GM19035 (cell line): ENCODE data around the gene VPS11.
"Not testable (repeated sequence)": the region's sequence is repeated elsewhere in the genome, so short reads cannot be mapped to it uniquely, and the experiment has no call there.

Source experiments
- ATAC-seq: cut with Tn5 transposase; IDR thresholded peaks from one replicate; pipeline ENCODE4 v1.9.1; 2021; ENCODE audit not compliant: unreplicated experiment

Gene VPS11

DNA sequence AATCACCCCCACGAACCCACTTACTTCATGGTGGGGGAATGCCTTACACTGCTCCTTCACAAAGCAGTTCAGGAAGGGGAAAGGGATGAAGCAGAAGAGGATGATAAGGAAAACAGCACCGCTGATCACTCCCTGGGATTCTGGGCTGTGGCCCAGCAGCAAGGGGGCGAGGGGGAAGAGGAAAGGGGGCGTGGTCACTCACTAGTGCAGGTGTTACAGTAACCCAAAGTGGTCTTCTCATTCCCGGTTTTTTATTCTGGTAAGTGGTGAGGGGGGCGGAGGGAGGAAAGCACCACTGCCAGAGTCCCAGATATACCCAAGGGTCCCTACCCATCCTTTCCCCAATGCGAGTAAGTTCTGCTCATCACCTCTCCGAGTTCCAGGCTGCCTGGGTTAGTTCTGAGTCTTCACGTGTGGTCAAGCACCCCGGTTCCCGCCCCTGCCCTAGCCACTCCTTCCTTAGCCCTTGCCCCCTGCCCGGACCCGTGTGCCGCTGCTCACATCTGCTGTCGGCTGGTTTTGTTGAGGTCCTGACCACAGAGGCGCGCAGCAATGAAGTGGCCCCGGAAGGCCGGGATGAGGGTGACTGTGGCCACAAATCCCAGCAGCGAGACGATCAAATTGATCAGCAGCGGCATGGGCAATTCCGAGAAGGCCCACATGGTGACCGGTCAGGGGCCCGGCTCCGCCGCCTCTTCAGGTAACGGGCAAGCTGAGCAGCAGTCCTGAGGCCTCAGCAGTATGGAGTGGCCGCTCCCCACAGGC is 33.6 kb downstream of the VPS11 start:
- ATAC-seq: peak; percentile 22

DNA sequence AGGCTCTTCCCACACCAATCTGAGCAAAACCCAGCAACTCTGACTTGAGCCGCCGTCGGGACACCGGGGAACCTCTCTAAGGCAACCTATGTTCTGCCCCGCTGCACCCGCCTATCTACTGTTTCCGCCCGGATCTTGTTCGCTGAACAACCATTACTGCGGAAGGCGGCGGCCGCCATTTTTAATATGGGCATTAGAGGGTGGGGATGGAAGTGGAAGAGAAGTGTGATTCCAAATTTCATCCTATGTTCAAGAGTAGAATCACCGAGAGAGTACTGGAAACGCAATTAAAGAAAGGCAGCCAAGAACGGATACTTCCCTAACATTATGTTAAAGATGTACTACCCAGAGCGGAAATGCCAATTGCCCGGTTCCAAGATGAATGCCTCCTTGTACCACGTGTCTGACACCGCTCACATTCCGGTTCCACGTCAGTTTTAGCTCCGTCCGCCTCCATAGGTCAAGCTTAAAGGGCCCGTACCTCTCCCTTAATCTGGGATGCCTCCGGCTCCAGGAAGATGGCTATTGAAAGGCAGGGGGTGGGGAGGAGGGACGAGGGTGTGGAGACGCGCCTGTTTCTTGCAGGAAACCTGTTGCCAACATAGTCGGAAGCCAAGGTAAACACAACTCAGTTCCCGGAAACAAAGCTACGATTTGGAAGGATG is 34.3 kb downstream of the VPS11 start, which contains the start of gene DPAGT1:
DPAGT1 (minus strand) TSS at position 95 of the 665 bp plus-strand sequence. CDS start 198 bp downstream, outside the sequence.
- peak; percentile 75 for ATAC-seq

- not testable (repeated sequence) for ATAC-seq
Measured at GRCh38 chr11:119103161-119103664, 35.6 kb downstream of the VPS11 start.

DNA sequence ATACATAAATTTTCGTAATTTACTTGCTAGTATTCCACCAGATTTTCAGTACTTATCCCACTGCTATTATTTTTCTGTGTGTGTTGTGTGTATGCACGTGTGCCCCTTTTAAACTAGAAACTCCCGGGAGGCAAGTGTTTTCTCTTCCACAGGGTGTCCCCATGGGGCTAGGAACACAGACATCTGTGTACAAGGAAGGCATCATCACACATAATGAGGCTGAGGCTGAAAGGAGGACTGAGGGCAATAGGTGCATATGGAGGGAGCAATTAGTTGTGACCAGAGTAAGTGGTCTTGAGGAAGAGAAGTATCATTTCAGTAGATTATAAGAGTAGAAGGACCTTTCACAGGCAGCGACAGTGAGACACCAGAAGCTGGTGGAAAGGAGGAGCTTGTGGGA is 36.2 kb downstream of the VPS11 start:
- no peak for ATAC-seq

DNA sequence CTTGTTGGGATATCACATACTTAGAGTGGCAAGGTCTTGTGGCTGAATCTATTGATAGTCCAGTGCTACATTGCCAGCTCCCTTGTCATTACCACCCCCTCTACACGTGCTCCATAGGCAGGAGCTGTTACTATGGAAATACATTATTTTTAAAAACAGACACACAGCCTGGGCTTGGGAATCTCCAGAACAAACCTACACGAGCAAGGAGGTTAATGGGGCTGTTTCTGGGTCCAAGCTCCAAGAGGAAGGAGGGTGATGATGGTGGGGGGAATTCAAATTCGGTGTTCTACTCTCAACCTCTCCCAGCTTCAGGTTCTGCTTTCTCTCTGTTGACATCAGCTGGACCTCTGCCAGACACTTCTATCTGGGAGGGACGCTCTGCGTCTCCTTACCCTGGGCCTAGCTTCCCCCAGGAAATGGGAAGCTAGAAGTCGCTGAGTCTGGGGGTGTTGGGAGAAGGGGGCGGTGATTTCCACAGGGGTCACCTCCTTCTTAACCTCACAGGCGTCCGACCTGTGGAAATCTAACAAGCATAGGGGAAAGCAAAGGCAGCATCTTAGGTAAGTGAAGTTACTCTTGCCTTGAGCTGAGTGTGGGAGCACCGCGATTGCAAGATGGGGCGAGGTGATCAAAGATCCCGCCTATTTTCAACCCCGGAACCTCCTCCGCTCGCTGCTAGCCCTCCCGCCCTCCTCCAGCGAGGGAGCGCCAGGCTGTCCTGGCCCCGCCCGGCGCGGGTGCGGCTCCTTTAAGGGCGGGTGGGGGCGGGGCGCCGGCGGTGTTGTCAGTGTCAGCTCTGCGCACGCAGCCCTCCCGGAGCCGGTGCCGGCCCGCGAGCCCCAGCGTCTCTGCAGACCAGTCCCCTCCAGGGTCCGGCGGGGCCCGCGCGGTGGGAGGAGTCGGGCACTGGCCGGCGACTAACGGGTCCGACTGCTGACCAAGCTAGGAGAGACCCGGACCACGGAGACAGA is 39.2 kb downstream of the VPS11 start, which contains the start of gene C2CD2L:
C2CD2L (plus strand) TSS at position 781 of the 974 bp plus-strand sequence. CDS start 398 bp downstream, outside the sequence.
- ATAC-seq: peak; percentile 77

GRCh38 chr11:119107538-119108145 is 40.0 kb downstream of the VPS11 start:
- ATAC-seq: peak; percentile 32

GRCh38 chr11:119108146-119108856 is 40.7 kb downstream of the VPS11 start:
- ATAC-seq: no peak

- ATAC-seq: no peak
Measured at GRCh38 chr11:119108857-119109221, 41.2 kb downstream of the VPS11 start.

- ATAC-seq: no peak
Measured at GRCh38 chr11:119109843-119110242, 42.2 kb downstream of the VPS11 start.

DNA sequence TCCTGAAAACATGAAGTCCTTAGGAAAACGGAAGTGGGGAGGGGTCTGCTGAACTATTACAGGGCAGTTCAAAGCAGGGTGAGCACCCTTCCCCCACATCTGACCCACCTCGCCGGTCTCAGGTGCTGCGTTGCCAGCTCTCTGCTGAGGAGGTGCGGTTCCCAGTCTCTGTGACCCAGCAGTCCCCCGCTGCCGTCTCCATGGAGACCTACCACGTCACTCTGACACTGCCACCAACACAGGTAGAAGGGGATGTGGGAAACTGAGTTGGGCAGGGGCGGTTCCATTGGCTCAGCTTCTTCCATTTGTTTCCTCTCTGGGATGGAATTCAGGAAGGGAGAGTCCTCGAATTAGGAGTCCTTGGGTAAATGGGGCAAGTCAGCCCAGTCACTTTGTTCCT is 42.8 kb downstream of the VPS11 start:
- ATAC-seq: no peak

- ATAC-seq: no peak
Measured at GRCh38 chr11:119111361-119111925, 43.8 kb downstream of the VPS11 start.

DNA sequence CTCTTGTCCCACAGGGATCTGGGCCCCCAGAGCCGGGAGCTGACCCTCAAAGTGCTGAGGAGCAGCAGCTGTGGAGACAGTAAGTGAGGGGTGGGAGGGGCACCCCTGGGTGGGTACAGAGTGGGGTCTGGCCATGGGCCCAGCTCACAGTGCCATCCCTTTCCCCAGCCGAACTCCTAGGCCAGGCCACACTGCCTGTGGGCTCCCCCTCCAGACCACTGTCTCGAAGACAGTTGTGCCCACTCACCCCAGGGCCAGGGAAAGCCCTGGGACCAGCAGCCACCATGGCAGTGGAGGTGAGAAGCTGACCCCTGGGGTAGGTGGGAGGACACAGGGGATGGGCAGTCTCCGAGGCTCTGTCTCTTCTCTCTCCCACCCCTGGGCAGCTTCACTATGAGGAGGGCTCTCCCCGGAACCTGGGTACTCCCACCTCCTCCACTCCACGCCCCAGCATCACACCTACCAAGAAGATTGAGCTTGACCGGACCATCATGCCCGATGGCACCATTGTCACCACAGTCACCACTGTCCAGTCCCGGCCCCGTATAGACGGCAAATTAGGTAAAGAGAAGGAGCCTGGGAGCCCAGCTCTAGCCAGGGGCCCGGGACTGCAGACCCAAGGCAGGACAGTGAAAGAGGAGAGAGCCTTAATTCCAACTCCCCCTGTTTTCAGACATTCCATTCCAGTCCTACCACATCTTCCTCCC is 44.8 kb downstream of the VPS11 start:
- ATAC-seq: no peak

DNA sequence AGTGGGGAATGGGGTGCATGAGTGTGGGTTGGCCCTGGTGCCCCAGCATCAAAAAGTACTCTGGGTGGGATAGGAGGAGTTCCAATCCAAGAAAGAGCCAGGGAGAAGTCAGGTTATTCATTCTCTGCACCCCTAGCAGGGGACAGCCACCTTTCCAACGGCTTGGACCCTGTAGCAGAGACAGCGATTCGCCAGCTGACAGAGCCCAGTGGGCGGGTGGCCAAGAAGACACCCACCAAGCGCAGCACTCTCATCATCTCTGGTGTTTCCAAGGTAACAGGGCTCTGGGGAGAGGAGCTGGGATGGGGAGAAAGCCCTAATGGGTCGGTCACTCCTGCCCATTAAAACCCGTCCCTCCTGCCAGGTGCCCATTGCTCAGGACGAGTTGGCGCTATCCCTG is 46.1 kb downstream of the VPS11 start:
- ATAC-seq: no peak

GRCh38 chr11:119114351-119114750 is 46.7 kb downstream of the VPS11 start:
- ATAC-seq: no peak

- no peak for ATAC-seq
Measured at GRCh38 chr11:119115484-119116234, 48.0 kb downstream of the VPS11 start.

GRCh38 chr11:119116235-119116594 is 48.6 kb downstream of the VPS11 start:
- no peak for ATAC-seq

DNA sequence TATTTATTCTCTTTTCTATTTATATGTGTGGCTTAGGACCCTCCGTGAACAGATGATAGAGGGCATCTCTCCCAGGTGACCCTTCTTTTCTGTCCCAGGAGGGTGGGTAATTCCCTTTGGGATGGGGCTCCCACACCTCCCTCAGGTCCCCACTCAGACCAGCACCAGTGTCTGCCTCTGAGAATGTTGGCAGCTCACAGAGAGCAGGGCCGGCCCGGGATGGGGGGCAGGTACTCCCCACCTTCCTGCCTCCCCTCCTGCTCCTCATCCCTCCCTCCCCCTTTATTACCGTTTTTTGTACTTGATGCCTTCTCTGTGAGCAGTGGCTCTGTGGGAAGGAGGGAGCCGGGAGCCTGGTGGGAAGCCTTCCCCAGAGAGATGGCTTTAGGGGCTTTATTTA is 49.0 kb downstream of the VPS11 start:
- no peak for ATAC-seq

DNA sequence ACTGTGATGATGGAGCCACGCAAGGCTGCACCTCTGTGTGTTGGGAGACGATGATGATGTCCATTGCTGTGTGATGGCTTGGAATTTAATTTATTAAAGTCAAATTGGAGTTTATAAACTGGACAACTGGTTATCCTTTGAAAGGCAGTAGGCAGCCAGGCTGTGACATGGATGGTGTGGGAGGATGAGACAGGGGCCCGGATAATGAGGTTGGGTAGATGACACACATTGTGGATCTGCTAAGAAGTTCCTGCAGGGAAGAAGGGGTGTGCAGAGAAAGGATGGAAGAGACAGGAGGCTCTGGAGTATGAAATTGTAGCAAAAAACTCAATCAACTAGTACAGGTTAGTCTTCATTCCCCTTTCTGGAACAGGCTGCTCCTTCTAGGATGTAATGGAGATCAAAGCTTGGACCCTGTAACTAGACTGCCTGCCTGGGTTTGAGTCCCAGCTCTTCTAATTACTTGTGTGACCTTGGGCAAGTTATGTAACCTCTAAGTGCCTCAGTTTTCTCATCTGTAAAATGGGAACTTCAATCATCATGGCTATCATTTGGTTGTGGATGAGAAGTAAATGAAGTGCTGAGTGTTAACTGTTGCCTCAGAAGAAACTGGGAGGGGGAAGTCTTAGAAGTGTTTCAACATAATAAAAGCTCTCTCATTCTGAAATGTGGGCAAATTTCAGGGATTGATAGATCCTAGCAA is 49.5 kb downstream of the VPS11 start:
- ATAC-seq: no peak
